Psoas muscle (tissue), 8 donors: ENCODE results near the gene JAKMIP1. TPM values are rescaled to one million over a fixed set of nuclear protein-coding genes. Genes with fewer than 3 reads are reported as not detected.

Experiments
- ATAC-seq, 4 donors: fragments of 200-7000 bp; cut with Tn5 transposase; one replicate each; pipeline ENCODE4 v1.9.1; 2020; ENCODE audit warnings: moderate library complexity in 3 of 4, mild to moderate bottlenecking in 2 of 4
- DNase-seq, 2 donors: peaks; one replicate each; pipeline ENCODE4 v3.0.0-alpha.2; 2020
- H3K27ac ChIP-seq: fragments of 200-600 bp; one replicate; pipeline ENCODE4 v1.8.0; 2022
- H3K27me3 ChIP-seq, 3 donors: fragments of 200-600 bp in 1 of 3; one replicate each; pipeline versions ENCODE4 v1.6.1 to v1.8.0; 2013 to 2022; ENCODE audit warnings: low read length in 2 of 3, mild to moderate bottlenecking in 2 of 3, moderate library complexity in 1 of 3; ENCODE audit not compliant: insufficient read depth in 3 of 3
- H3K36me3 ChIP-seq, 2 donors: fragments of 200-600 bp in 1 of 2; one replicate each; pipeline versions ENCODE4 v1.6.1 to v1.8.0; 2013 to 2022; ENCODE audit warnings: low read depth in 1 of 2, mild to moderate bottlenecking in 1 of 2, moderate library complexity in 1 of 2; ENCODE audit not compliant: insufficient read depth in 1 of 2
- H3K4me1 ChIP-seq: fragments of 200-600 bp; one replicate; pipeline ENCODE4 v1.8.0; 2022
- H3K4me3 ChIP-seq: fragments of 200-600 bp; one replicate; pipeline ENCODE4 v1.8.0; 2022; ENCODE audit warnings: mild to moderate bottlenecking
- H3K9me3 ChIP-seq: fragments of 200-600 bp; one replicate; pipeline ENCODE4 v1.8.0; 2022
- WGBS, 3 donors: extraction: QIAGEN DNeasy Blood & Tissue Kit; methylation state at CpG; one replicate each; pipeline versions ENCODE4 v1.1.6 to v1.1.7; 2013; 5-methylcytosine and 5-hydroxymethylcytosine counted together
- intact Hi-C, 2 donors: fragments of 100-400 bp; cut with DNase I; formaldehyde crosslinking; loops; one replicate each; pipeline versions ENCODE4 v1.11.0 to v1.14.2; 2022
- polyA plus RNA-seq, 3 donors: library from polyadenylated mRNA; stranded (reverse); fragments of 200-250 nt; gene quantifications; one replicate each; pipeline ENCODE4 v1.2.3, GENCODE V29; 2013
- total RNA-seq, 4 donors: library from RNA; stranded (reverse); fragmentation: NEBNext Ultra II Directional in 2 of 4; extraction: Animal tissue kit (Norgen Biotek cat#: 25700) in 2 of 4; gene quantifications; one replicate each; pipeline versions ENCODE4 v1.2.1 to v1.2.4, GENCODE V29; 2021 to 2023
- TF ChIP-seq, protein P1 (sequence below): fragments of 200-600 bp; IDR thresholded peaks from one replicate; pipeline ENCODE4 v1.8.0; 2022; ENCODE audit warnings: antibody characterized with exemption
- donor health status: healthy with polysubstance abuse.
- donor health status: DM: no; HTN: no; CAD: no; lungs with moderate emphysema.
- donor health status: Bipolar disorder and iron deficiency.
- donor health status: healthy.
- donor health status: DM: yes; HTN: yes; CAD: no.
- donor health status: DM: no; HTN: no; CAD: no.
- donor health status: DM: no; HTN: no; CAD: no.
- donor health status: DM: yes; HTN: yes; CAD: no.

JAKMIP1 gene
- total and polyA plus RNA-seq, 7 donors, result 0.04 TPM; not detected in 6

DNA sequence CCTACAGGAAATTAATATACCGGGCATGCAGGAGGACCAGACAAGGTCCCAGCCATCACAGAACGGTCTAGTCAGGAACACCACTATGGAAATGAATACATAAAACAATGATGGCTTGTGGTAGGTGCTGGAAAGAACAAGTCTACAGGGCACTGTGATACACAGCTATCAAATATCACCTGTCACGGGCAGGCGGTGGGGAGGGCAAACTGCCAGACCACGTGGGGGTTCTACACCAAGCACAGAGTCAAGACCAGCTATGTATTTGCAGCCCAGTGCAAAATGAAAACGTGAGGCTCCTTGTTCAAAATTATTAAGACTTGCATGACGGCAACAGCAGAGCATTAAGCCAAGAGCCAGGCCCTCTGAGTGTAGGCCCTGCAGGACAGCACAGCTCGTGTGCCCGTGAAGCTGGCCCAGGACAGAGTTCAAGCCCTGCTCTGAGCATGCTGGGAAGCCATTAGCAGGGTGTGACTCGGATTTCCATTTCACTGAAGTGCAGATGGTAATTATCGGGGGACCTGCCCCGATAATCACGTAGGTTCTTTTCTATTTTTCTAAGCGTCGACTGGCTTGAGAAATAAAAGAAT is 83.6 kb downstream of the JAKMIP1 start:
- 14 to 20% (median 15%) methylated on average over 15 of the region's 15 CpGs for WGBS, 3 donors
- Histone ChIP-seq H3K27me3 (peaks cover 0 to 26% (median 1%) of the 10 kb centered on the region in 3 donors), H3K4me1 (no peaks in the 10 kb centered on the region), H3K36me3 (no peaks in the 10 kb centered on the region), H3K9me3 (no peaks in the 10 kb centered on the region), H3K27ac (no peak overlapping the region), H3K4me3 (no peak overlapping the region)
- intact Hi-C loops, result no loop called here
- ATAC-seq, result no peak
- TF ChIP-seq, protein P1, sequence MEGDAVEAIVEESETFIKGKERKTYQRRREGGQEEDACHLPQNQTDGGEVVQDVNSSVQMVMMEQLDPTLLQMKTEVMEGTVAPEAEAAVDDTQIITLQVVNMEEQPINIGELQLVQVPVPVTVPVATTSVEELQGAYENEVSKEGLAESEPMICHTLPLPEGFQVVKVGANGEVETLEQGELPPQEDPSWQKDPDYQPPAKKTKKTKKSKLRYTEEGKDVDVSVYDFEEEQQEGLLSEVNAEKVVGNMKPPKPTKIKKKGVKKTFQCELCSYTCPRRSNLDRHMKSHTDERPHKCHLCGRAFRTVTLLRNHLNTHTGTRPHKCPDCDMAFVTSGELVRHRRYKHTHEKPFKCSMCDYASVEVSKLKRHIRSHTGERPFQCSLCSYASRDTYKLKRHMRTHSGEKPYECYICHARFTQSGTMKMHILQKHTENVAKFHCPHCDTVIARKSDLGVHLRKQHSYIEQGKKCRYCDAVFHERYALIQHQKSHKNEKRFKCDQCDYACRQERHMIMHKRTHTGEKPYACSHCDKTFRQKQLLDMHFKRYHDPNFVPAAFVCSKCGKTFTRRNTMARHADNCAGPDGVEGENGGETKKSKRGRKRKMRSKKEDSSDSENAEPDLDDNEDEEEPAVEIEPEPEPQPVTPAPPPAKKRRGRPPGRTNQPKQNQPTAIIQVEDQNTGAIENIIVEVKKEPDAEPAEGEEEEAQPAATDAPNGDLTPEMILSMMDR, result no peak
- no peak for DNase-seq

DNA sequence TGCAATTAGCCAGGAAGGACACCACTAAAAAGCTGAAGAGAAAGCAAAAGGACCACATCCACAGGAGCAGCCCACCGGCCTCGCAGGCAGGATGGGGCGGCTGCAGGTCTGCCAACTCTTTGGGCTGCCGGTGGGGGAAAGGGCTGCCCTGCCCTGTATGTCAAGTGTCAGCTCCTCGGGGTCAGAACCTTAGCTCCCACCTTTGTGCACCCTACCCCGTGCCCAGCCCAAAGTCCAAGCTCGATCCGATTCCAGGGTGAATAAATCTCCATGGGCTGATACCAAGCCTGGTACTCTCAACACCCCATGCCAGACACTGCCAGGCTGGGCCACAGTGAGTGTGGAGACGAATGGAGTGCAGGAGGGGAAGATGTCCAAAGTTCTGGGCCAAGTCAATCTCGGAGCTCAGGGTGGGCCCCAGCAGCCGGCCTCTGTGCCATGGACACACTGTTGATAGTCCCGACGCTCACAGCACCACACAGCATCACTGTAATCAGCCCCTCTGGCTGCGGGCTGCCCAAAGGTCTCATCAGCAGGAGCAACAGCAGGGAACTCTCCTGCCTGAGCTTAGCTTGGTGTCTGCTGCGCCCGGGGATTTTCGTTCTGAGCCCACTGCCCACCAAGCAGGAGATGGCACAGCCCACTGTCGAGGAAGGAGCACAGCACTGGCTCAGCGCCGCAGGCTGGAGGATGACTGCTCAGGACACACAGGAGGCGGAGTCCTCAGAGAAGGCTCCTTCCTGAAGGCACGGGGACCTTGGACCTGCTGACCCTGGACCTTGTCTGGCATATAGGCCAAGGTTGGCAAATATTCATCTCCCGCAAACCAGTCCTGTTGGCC is 84.4 kb downstream of the JAKMIP1 start:
- ATAC-seq, result no peak
- Histone ChIP-seq H3K4me3 (no peak overlapping the region), H3K9me3 (no peaks in the 10 kb centered on the region), H3K36me3 (no peaks in the 10 kb centered on the region), H3K4me1 (no peaks in the 10 kb centered on the region), H3K27me3 (peaks cover 0 to 26% (median 0%) of the 10 kb centered on the region in 3 donors), H3K27ac (no peak overlapping the region)
- intact Hi-C loops, result no loop called here
- TF ChIP-seq, protein P1, result no peak
- WGBS, 3 donors, result 68 to 75% (median 73%) methylated on average over 23 of the region's 23 CpGs
- no peak for DNase-seq

DNA sequence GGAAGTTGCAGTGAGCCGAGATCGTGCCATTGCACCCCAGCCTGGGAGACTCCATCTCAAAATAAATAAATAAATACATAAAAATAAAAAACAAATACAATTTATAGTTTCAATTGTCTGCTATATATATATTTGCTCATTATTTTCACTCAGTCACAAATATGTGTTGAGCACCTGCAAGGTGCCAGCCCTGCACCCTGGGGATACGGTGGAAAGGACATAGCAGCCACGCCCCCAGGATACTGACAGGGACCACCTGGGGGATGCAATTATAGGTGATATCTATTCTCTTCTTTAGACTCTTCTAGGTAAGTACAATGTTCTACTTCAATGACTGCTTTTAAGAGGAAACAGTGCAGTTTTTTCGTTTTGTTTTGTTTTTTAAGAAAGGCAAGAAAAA is 85.0 kb downstream of the JAKMIP1 start:
- ATAC-seq, result no peak
- intact Hi-C loops, result no loop called here

DNA sequence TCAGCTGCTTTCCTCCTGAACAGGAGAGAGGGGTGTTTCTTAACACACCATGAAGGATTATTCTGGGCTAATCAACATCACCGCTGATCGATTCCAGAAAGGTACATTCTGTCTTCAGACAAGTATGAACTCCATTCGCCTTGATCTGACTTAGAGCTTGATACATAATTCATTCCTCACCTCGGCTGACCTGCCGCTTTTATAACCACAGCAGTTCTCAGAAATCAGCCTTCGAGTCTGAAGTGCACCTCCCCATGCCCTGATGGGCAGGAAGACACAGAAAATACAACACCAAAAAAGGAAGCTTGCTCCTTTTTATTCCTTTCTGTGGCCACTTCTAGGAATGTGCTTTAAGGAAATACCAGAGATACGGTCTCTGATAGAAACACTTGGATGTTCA is 85.7 kb downstream of the JAKMIP1 start:
- no peak overlapping the region for H3K4me3 ChIP-seq
- intact Hi-C loops, result no loop called here
- no peak for ATAC-seq
- H3K4me1 ChIP-seq, result no peaks in the 10 kb centered on the region
- no peaks in the 10 kb centered on the region for H3K9me3 ChIP-seq
- no peaks in the 10 kb centered on the region for H3K36me3 ChIP-seq
- TF ChIP-seq, protein P1, result no peak
- H3K27me3 ChIP-seq, result peaks cover 0 to 21% (median 0%) of the 10 kb centered on the region in 3 donors
- no peak overlapping the region for H3K27ac ChIP-seq
- WGBS, 3 donors, result 55 to 65% (median 64%) methylated on average over 7 of the region's 7 CpGs
- no peak for DNase-seq

More for the DNA sequence above, 85.0 kb downstream of the JAKMIP1 start:
- Histone ChIP-seq H3K4me1 (no peaks in the 10 kb centered on the region), H3K27ac (no peak overlapping the region), H3K36me3 (no peaks in the 10 kb centered on the region), H3K27me3 (peaks cover 0 to 23% (median 0%) of the 10 kb centered on the region in 3 donors), H3K4me3 (no peak overlapping the region), H3K9me3 (no peaks in the 10 kb centered on the region)
- no peak for DNase-seq
- TF ChIP-seq, protein P1, result no peak
- 64 to 72% (median 68%) methylated on average over 5 of the region's 5 CpGs for WGBS, 3 donors
